ENCODE results near the gene ESCO1.
"Not testable (repeated sequence)": the region's sequence is repeated elsewhere in the genome, so short reads cannot be mapped to it uniquely, and the experiment has no call there.

The ESCO1 gene

GRCh38 chr18:21600526-21601410 is at the start of gene ESCO1:
Gene ESCO1 (minus strand): TSS chr18:21600704. CDS start chr18:21574843, 25,861 bp downstream.
- peak within 1 kb of the TSS; percentile 97 for H3K4me3 ChIP-seq (ENCODE audit: low read depth, low read length)

- H3K4me3 ChIP-seq (ENCODE audit: low read depth, low read length): not testable (repeated sequence)
Observed at GRCh38 chr18:21640375-21640774, 39.9 kb upstream of the ESCO1 start.

- no peak overlapping the region for H3K4me3 ChIP-seq (ENCODE audit: low read depth, low read length)
Observed at GRCh38 chr18:21638822-21639221, 38.3 kb upstream of the ESCO1 start.

GRCh38 chr18:21636769-21637168 is 36.3 kb upstream of the ESCO1 start:
- H3K4me3 ChIP-seq (ENCODE audit: low read depth, low read length): no peak overlapping the region

- no peak overlapping the region for H3K4me3 ChIP-seq (ENCODE audit: low read depth, low read length)
Observed at GRCh38 chr18:21634588-21635199, 34.2 kb upstream of the ESCO1 start.

- H3K4me3 ChIP-seq (ENCODE audit: low read depth, low read length): no peak overlapping the region
Observed at GRCh38 chr18:21632393-21632792, 31.9 kb upstream of the ESCO1 start.

GRCh38 chr18:21629089-21629832 is 28.8 kb upstream of the ESCO1 start:
- H3K4me3 ChIP-seq (ENCODE audit: low read depth, low read length): no peak overlapping the region

- H3K4me3 ChIP-seq (ENCODE audit: low read depth, low read length): not testable (repeated sequence)
Observed at GRCh38 chr18:21621640-21622039, 21.1 kb upstream of the ESCO1 start.

- peak within 1 kb of the TSS; percentile 97 for H3K4me3 ChIP-seq (ENCODE audit: low read depth, low read length)
Observed at GRCh38 chr18:21612125-21613039, 11.9 kb upstream of the ESCO1 start, which contains the start of gene SNRPD1. Gene SNRPD1 (plus strand): TSS chr18:21612314. CDS start chr18:21612430, 116 bp downstream.

GRCh38 chr18:21611401-21612124 is 11.1 kb upstream of the ESCO1 start:
- H3K4me3 ChIP-seq (ENCODE audit: low read depth, low read length): not testable (repeated sequence)

GRCh38 chr18:21605213-21605612 is 4.7 kb upstream of the ESCO1 start:
- no peak overlapping the region for H3K4me3 ChIP-seq (ENCODE audit: low read depth, low read length)

- H3K4me3 ChIP-seq (ENCODE audit: low read depth, low read length): no peak overlapping the region
Observed at GRCh38 chr18:21604671-21605070, 4.2 kb upstream of the ESCO1 start.

- H3K4me3 ChIP-seq (ENCODE audit: low read depth, low read length): no peak overlapping the region
Observed at GRCh38 chr18:21602299-21602587, 1.7 kb upstream of the ESCO1 start.

- peak overlapping the region; percentile 97 for H3K4me3 ChIP-seq (ENCODE audit: low read depth, low read length)
Observed at GRCh38 chr18:21599585-21600525, 649 bp downstream of the ESCO1 start.

- H3K4me3 ChIP-seq (ENCODE audit: low read depth, low read length): peak overlapping the region; percentile 97
Observed at GRCh38 chr18:21598726-21599584, 1.5 kb downstream of the ESCO1 start.

- no peak overlapping the region for H3K4me3 ChIP-seq (ENCODE audit: low read depth, low read length)
Observed at GRCh38 chr18:21597620-21598019, 2.9 kb downstream of the ESCO1 start.

- no peak overlapping the region for H3K4me3 ChIP-seq (ENCODE audit: low read depth, low read length)
Observed at GRCh38 chr18:21593540-21594257, 6.8 kb downstream of the ESCO1 start.

Data from iPS-11a (cell line).